ENCODE measurements around the gene TMEM233. TPM values are rescaled to one million over a fixed set of nuclear protein-coding genes. Genes with fewer than 3 reads are reported as not detected.

TMEM233 gene
- total RNA-seq, 1 donor from 2014 or later = not detected

DNA sequence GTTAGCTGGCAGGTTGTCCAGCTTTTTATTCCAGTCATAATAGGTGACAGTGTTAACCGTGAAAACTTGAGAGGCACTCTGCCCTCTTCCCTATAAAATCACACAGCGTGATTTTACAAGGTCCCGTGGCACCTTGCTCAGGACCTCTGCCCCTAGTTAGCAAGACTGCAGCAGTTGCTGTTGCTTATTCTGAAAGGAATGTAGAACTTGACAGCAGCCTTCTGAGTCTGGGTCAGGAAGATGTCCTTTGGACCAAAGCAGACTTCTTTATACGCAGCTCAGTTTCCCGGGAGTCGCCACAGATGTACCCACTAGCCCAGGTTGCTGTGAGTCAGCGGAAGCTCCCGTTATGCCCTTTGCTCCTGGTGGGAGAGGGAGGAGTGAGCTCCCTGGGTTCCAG is 87.5 kb downstream of the TMEM233 start:
- H3K27me3 Mint-ChIP-seq (ENCODE audit: low read depth) = no peaks in the 10 kb centered on the region
- no peaks in the 10 kb centered on the region for H3K9me3 Mint-ChIP-seq (ENCODE audit: low read depth)
- no peak for TF ChIP-seq CTCF (IDR thresholded peaks at IDR 0.05)
- peaks cover 17% of the 10 kb centered on the region for H3K4me1 Mint-ChIP-seq (ENCODE audit: low read depth)
- DNase-seq (ENCODE audit: low spot score) = no peak
- H3K27ac Mint-ChIP-seq (ENCODE audit: unreplicated experiment) = no peak overlapping the region
- no peak overlapping the region for H3K4me3 Mint-ChIP-seq (ENCODE audit: unreplicated experiment)
- H3K36me3 Mint-ChIP-seq (ENCODE audit: low read depth) = peaks cover 31% of the 10 kb centered on the region

DNA sequence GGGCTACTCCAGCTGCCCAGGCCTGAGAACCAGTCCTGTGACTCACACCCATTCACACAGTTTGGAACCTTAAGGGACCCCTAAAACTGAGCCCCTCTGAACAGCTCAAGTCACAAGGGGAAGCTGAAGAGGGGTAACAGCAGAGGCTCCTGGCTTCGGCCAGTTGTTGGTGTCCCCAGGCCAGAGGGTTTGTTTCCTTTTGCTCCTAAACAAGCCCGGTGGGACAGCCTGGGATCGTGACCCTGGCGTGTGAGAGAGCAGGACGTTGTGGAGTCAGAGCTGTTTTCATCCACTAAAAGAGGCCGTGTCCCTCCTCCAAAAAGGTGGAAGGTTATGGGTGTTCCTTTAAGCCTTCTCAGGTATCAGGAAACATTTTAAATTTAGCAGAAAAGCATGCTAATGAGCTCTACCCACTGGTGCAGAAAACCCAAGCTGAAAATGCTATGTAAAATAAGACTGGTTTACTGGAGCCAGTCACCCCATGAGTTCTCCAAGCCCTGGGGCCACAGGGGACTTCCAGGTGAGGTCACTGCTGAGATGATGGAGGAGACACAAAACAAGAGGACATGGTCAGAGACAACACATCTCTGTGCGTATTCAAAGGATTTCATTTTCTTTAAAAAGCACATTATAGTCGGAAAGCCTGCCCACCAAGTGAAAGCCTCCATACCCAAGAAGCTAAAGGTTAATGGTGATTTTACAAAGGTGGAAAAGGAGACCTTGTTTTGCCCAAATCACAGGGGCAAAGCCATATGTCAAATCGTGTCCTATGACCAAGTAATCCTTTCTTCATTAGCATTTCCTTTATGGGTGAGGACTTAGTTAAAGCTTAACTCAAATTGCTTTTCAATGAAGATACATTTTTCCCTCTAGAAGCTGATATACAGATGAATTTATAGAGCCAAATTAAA is 88.4 kb downstream of the TMEM233 start:
- Mint-ChIP-seq H3K9me3 (ENCODE audit: low read depth) (no peaks in the 10 kb centered on the region), H3K27me3 (ENCODE audit: low read depth) (no peaks in the 10 kb centered on the region), H3K4me1 (ENCODE audit: low read depth) (peaks cover 17% of the 10 kb centered on the region), H3K4me3 (ENCODE audit: unreplicated experiment) (no peak overlapping the region), H3K36me3 (ENCODE audit: low read depth) (peaks cover 24% of the 10 kb centered on the region), H3K27ac (ENCODE audit: unreplicated experiment) (no peak overlapping the region)
- no peak for TF ChIP-seq CTCF (IDR thresholded peaks at IDR 0.05)
- DNase-seq (ENCODE audit: low spot score) = no peak

GRCh38 chr12:119682639-119683252 is 89.2 kb downstream of the TMEM233 start:
- Mint-ChIP-seq H3K27me3 (ENCODE audit: low read depth) (no peaks in the 10 kb centered on the region), H3K9me3 (ENCODE audit: low read depth) (no peaks in the 10 kb centered on the region), H3K4me3 (ENCODE audit: unreplicated experiment) (no peak overlapping the region), H3K4me1 (ENCODE audit: low read depth) (peaks cover 17% of the 10 kb centered on the region), H3K27ac (ENCODE audit: unreplicated experiment) (no peak overlapping the region), H3K36me3 (ENCODE audit: low read depth) (peaks cover 22% of the 10 kb centered on the region)
- no peak for DNase-seq (ENCODE audit: low spot score)
- TF ChIP-seq CTCF (IDR thresholded peaks at IDR 0.05) = no peak

GRCh38 chr12:119683413-119683812 is 89.8 kb downstream of the TMEM233 start:
- DNase-seq (ENCODE audit: low spot score) = no peak
- no peak overlapping the region for H3K27ac Mint-ChIP-seq (ENCODE audit: unreplicated experiment)
- no peak for TF ChIP-seq CTCF (IDR thresholded peaks at IDR 0.05)
- H3K4me3 Mint-ChIP-seq (ENCODE audit: unreplicated experiment) = no peak overlapping the region
- no peaks in the 10 kb centered on the region for H3K27me3 Mint-ChIP-seq (ENCODE audit: low read depth)
- peaks cover 17% of the 10 kb centered on the region for H3K4me1 Mint-ChIP-seq (ENCODE audit: low read depth)
- peaks cover 21% of the 10 kb centered on the region for H3K36me3 Mint-ChIP-seq (ENCODE audit: low read depth)
- no peaks in the 10 kb centered on the region for H3K9me3 Mint-ChIP-seq (ENCODE audit: low read depth)

DNA sequence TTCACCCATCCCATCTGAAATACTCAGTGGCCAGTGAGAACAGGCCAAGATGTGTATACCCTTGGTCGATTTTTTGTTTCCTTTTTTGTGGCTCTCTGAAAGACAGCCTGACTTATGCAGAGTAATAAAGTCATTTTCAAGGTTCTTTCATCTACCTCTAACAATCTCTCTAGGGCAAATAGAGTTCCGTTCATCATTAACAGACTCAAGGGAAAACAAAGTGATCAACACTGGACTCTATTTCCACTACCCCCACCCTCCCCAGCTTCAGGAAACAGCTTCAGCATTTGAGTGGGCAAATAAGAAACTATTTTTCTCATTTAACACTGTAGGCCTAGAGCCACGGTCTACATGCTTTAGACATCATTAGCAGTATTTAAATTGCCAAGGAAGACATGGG is 90.2 kb downstream of the TMEM233 start:
- Mint-ChIP-seq H3K9me3 (ENCODE audit: low read depth) (no peaks in the 10 kb centered on the region), H3K27ac (ENCODE audit: unreplicated experiment) (no peak overlapping the region), H3K36me3 (ENCODE audit: low read depth) (peaks cover 19% of the 10 kb centered on the region), H3K4me3 (ENCODE audit: unreplicated experiment) (no peak overlapping the region), H3K4me1 (ENCODE audit: low read depth) (peaks cover 17% of the 10 kb centered on the region), H3K27me3 (ENCODE audit: low read depth) (no peaks in the 10 kb centered on the region)
- no peak for DNase-seq (ENCODE audit: low spot score)
- no peak for TF ChIP-seq CTCF (IDR thresholded peaks at IDR 0.05)

Measured in chondrocyte (in vitro differentiated cells).